Skin of body (tissue), 2 donors: ENCODE results near the gene CCL23. TPM values are rescaled to one million over a fixed set of nuclear protein-coding genes. Genes with fewer than 3 reads are reported as not detected.

Experiments
- DNase-seq: peaks from one replicate; lab custom pipeline; 2025; lab: John Stamatoyannopoulos, UW
- total RNA-seq: library from RNA; depleted of rRNA; stranded (reverse); fragments of >200 nt; gene quantifications from one replicate; pipeline ENCODE4 v1.2.3, GENCODE V29; 2014

The CCL23 gene
- total RNA-seq, 1 donor from 2014 or later, result 0.39 TPM

GRCh38 chr17:35972066-35972465 is 45.7 kb downstream of the CCL23 start:
- no peak for DNase-seq

- DNase-seq, result peak; percentile 67
Observed at GRCh38 chr17:35969558-35970380, 48.0 kb downstream of the CCL23 start.

GRCh38 chr17:35968520-35969054 is 49.2 kb downstream of the CCL23 start:
- no peak for DNase-seq

- DNase-seq, result no peak
Observed at GRCh38 chr17:35965272-35965671, 52.5 kb downstream of the CCL23 start.

- no peak for DNase-seq
Observed at GRCh38 chr17:35963663-35964062, 54.1 kb downstream of the CCL23 start.

Other genes starting within 250 kb of the CCL23 start
- 6.1 TPM for gene MMP28, start 222.3 kb downstream of the CCL23 start, total RNA-seq
- 85.4 TPM for gene TAF15, start 208.5 kb downstream of the CCL23 start, total RNA-seq
- not detected for gene HEATR9, start 149.1 kb downstream of the CCL23 start, total RNA-seq
- 1.4 TPM for gene CCL5, start 137.6 kb downstream of the CCL23 start, total RNA-seq
- 0.79 TPM for gene RDM1, start 87.2 kb downstream of the CCL23 start, total RNA-seq
- not detected for gene LYZL6, start 74.3 kb downstream of the CCL23 start, total RNA-seq
- gene CCL16, start 36.5 kb downstream of the CCL23 start, total RNA-seq, result not detected
- gene CCL14, start 31.2 kb downstream of the CCL23 start, total RNA-seq, result 3.1 TPM
- not detected for gene CCL15, start 16.4 kb downstream of the CCL23 start, total RNA-seq
- not detected for gene CCL18, start 46.3 kb upstream of the CCL23 start, total RNA-seq
- 7.9 TPM for gene CCL3, start 72.2 kb upstream of the CCL23 start, total RNA-seq
- gene CCL4, start 85.9 kb upstream of the CCL23 start, total RNA-seq, result 7.1 TPM
- 0.39 TPM for gene TBC1D3B, start 158.7 kb upstream of the CCL23 start, total RNA-seq
- gene CCL3L1, start 178.8 kb upstream of the CCL23 start, total RNA-seq, result 3.9 TPM
- gene CCL4L2, start 193.1 kb upstream of the CCL23 start, total RNA-seq, result 19.3 TPM
- not detected for gene TBC1D3I, start 246.6 kb upstream of the CCL23 start, total RNA-seq